K562 (cell line): ENCODE data around the gene BEST4. TPM values are rescaled to one million over a fixed set of nuclear protein-coding genes. Genes with fewer than 3 reads are reported as not detected.

Experiments used
- CBFB ChIP-seq: sonication (generic); formaldehyde crosslinking; IDR thresholded peaks from 2 replicates; pipeline ENCODE4 v1.4.0; 2020; ENCODE audit warnings: mild to moderate bottlenecking, missing genetic modification reagents
- CHD2 ChIP-seq: IDR thresholded peaks from 2 replicates; pipeline ENCODE4 v1.6.1; 2011; ENCODE audit warnings: low read depth, low read length
- GTF2E2 ChIP-seq: fragments of 200-800 bp; sonication (Bioruptor generic); IDR thresholded peaks from 2 replicates; pipeline ENCODE4 v1.6.1; 2016; ENCODE audit warnings: missing genetic modification characterization, missing compliant biosample characterization
- KDM5B ChIP-seq: fragments of 200-600 bp; sonication (generic); IDR thresholded peaks from 2 replicates; pipeline ENCODE4 v1.6.1; 2012; ENCODE audit warnings: low read depth, mild to moderate bottlenecking, moderate library complexity, low read length, control low read depth, inconsistent platforms; ENCODE audit not compliant: insufficient replicate concordance
- MEF2A ChIP-seq: IDR thresholded peaks from 2 replicates; pipeline ENCODE4 v1.6.1; 2011; ENCODE audit warnings: low read depth, mild to moderate bottlenecking, low read length, moderate library complexity; ENCODE audit not compliant: control insufficient read depth
- MXI1 ChIP-seq: IDR thresholded peaks from 2 replicates; pipeline ENCODE4 v1.6.1; 2011; ENCODE audit warnings: low read depth, mild to moderate bottlenecking, improper control_type of control experiment, low read length
- PHF21A ChIP-seq: fragments of 450-650 bp; IDR thresholded peaks from 2 replicates; pipeline ENCODE4 v1.6.1; 2017; ENCODE audit warnings: low read depth, borderline replicate concordance
- SMARCB1 ChIP-seq: IDR thresholded peaks from 2 replicates; pipeline ENCODE4 v1.6.1; 2011; ENCODE audit warnings: improper control_type of control experiment, low read depth; ENCODE audit not compliant: insufficient read length
- SUPT5H ChIP-seq: fragments of 450-650 bp; IDR thresholded peaks from 2 replicates; pipeline ENCODE4 v1.6.1; 2016
- TAF1 ChIP-seq: IDR thresholded peaks from 2 replicates; pipeline ENCODE4 v1.6.1; 2011; ENCODE audit warnings: mild to moderate bottlenecking, low read length, moderate library complexity; ENCODE audit not compliant: insufficient read depth, control insufficient read depth, severe bottlenecking; ENCODE audit errors: extremely low read depth
- TCF7 ChIP-seq: sonication (generic); IDR thresholded peaks from 2 replicates; pipeline ENCODE4 v1.6.1; 2016; ENCODE audit warnings: antibody characterized with exemption, borderline replicate concordance
- TEAD1 ChIP-seq, 2 experiments: fragments of 450-650 bp in 1 of 2; sonication (generic) in 1 of 2; formaldehyde crosslinking; IDR thresholded peaks; 2 replicates each; pipeline versions ENCODE4 v1.4.0 to v1.8.0; 2020 to 2022; ENCODE audit warnings: mild to moderate bottlenecking in 2 of 2, missing genetic modification reagents in 1 of 2
- YY1 ChIP-seq, 3 experiments: IDR thresholded peaks; 2 replicates each; pipeline ENCODE4 v1.6.1; 2011; ENCODE audit warnings: low read length in 2 of 3, mild to moderate bottlenecking in 2 of 3, moderate library complexity in 2 of 3, borderline replicate concordance in 1 of 3, control low read depth in 1 of 3, low read depth in 1 of 3; ENCODE audit not compliant: insufficient read depth in 3 of 3, insufficient replicate concordance in 2 of 3, control insufficient read depth in 1 of 3, insufficient read length in 1 of 3; ENCODE audit errors: extremely low read depth in 1 of 3
- ZNF436 ChIP-seq: fragments of 250-450, 450-650 bp; sonication (Bioruptor Pico); formaldehyde crosslinking; IDR thresholded peaks from 2 replicates; pipeline ENCODE4 v1.7.0; 2020; ENCODE audit warnings: mild to moderate bottlenecking
- polyA plus RNA-seq, 8 experiments: library from polyadenylated mRNA; depleted of rRNA in 4 of 8; stranded (reverse) in 5 of 8; unstranded in 3 of 8; fragments of >200 nt; fragmentation: Nextera tagmentation in 2 of 8; fragmentation: Illumina TruSeq in 1 of 8; extraction: Ambion mirVana in 2 of 8; extraction: Trizol in 1 of 8; gene quantifications; 2 replicates each; pipeline versions ENCODE4 v1.2.1 to v1.2.3, GENCODE V29; 2011 to 2014; ENCODE audit warnings: inconsistent platforms in 1 of 8, missing spikeins in 1 of 8
- total RNA-seq, 7 experiments: library from RNA; depleted of rRNA in 6 of 7; stranded (reverse); fragments of >200 nt in 6 of 7; fragmentation: Illumina TruSeq in 2 of 7; extraction: Trizol in 2 of 7; gene quantifications; 2 replicates each; pipeline versions ENCODE4 v1.2.1 to v1.2.3, GENCODE V29; 2011 to 2021; ENCODE audit warnings: low replicate concordance in 1 of 7
- TF ChIP-seq, protein P1 (sequence below): IDR thresholded peaks from 2 replicates; pipeline ENCODE4 v1.6.1; 2014; ENCODE audit warnings: antibody characterized with exemption
- TF ChIP-seq, protein P2 (sequence below): sonication (generic); formaldehyde crosslinking; IDR thresholded peaks from 2 replicates; pipeline ENCODE4 v1.8.0; 2023; ENCODE audit warnings: missing genetic modification reagents, mild to moderate bottlenecking, borderline replicate concordance
- TF ChIP-seq, protein P3 (sequence below): sonication (generic); formaldehyde crosslinking; IDR thresholded peaks from 2 replicates; pipeline ENCODE4 v1.8.1; 2022; ENCODE audit warnings: missing genetic modification reagents

Gene BEST4
- total and polyA plus RNA-seq, 9 of the 15 experiments (the other 6 are each of a cell fraction or from before 2014, with no cell fraction given) = 0.07 to 0.11 TPM; not detected in 7

DNA sequence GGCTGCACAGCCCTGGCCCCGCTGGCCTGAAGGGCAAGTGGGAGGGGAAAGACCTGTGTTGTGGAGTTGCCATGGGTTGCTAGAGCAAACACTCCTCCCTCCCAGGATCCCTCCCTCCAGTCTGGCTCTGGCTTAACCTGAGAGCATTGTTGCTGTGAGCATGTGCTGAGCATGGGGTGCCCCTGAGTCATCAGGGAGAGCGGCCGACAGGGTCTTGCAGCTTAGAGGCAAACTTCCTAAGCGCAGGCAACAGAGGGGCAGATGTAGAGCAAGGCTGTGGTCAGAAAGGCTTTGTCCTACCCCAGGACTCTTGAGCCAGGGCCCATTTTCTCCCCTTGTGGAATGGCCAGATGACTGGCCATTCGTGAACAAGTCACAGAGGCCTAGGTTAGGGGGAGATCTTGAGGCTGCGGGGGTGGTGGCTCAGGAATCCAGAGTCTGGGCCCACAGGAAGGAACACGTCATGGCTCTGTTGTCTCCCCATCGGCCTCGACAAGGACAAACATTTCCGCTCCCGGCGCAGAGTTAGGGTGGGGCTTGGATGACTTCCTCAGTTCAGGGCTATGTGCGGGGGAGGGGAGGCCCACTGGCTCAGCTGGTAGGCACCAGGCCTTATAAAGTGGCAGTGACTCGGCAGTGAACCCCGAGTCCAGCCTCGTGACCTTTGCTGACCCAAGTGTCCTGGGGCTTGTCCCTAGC is 19.5 kb upstream of the BEST4 start (continued):
- peak; percentile 74 for TF ChIP-seq KDM5B
- TF ChIP-seq ZNF436 = no peak
- TF ChIP-seq, protein P1, sequence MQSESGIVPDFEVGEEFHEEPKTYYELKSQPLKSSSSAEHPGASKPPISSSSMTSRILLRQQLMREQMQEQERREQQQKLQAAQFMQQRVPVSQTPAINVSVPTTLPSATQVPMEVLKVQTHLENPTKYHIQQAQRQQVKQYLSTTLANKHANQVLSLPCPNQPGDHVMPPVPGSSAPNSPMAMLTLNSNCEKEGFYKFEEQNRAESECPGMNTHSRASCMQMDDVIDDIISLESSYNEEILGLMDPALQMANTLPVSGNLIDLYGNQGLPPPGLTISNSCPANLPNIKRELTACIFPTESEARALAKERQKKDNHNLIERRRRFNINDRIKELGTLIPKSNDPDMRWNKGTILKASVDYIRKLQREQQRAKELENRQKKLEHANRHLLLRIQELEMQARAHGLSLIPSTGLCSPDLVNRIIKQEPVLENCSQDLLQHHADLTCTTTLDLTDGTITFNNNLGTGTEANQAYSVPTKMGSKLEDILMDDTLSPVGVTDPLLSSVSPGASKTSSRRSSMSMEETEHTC = peak; percentile 19
- 0 out of 2 replicates have a peak, but pooled peaks have one; percentile 41 for TF ChIP-seq CHD2
- TF ChIP-seq, protein P2, sequence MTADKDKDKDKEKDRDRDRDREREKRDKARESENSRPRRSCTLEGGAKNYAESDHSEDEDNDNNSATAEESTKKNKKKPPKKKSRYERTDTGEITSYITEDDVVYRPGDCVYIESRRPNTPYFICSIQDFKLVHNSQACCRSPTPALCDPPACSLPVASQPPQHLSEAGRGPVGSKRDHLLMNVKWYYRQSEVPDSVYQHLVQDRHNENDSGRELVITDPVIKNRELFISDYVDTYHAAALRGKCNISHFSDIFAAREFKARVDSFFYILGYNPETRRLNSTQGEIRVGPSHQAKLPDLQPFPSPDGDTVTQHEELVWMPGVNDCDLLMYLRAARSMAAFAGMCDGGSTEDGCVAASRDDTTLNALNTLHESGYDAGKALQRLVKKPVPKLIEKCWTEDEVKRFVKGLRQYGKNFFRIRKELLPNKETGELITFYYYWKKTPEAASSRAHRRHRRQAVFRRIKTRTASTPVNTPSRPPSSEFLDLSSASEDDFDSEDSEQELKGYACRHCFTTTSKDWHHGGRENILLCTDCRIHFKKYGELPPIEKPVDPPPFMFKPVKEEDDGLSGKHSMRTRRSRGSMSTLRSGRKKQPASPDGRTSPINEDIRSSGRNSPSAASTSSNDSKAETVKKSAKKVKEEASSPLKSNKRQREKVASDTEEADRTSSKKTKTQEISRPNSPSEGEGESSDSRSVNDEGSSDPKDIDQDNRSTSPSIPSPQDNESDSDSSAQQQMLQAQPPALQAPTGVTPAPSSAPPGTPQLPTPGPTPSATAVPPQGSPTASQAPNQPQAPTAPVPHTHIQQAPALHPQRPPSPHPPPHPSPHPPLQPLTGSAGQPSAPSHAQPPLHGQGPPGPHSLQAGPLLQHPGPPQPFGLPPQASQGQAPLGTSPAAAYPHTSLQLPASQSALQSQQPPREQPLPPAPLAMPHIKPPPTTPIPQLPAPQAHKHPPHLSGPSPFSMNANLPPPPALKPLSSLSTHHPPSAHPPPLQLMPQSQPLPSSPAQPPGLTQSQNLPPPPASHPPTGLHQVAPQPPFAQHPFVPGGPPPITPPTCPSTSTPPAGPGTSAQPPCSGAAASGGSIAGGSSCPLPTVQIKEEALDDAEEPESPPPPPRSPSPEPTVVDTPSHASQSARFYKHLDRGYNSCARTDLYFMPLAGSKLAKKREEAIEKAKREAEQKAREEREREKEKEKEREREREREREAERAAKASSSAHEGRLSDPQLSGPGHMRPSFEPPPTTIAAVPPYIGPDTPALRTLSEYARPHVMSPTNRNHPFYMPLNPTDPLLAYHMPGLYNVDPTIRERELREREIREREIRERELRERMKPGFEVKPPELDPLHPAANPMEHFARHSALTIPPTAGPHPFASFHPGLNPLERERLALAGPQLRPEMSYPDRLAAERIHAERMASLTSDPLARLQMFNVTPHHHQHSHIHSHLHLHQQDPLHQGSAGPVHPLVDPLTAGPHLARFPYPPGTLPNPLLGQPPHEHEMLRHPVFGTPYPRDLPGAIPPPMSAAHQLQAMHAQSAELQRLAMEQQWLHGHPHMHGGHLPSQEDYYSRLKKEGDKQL (CRISPR knock-in tag) = peak; percentile 97
- TF ChIP-seq TCF7 = peak; percentile 77; the same call in 1 of the 2 replicates
- peak; percentile 93 for TF ChIP-seq GTF2E2
- peak; percentile 76 to 91 for TF ChIP-seq TEAD1 (CRISPR knock-in tag; IDR thresholded peaks at IDR 0.05)
- TF ChIP-seq CBFB = 0 out of 2 replicates have a peak, but pooled peaks have one; percentile 3
- no peak for TF ChIP-seq SMARCB1
- peak in 2 of 3 experiments; percentile 31 to 53 for TF ChIP-seq YY1 (IDR thresholded peaks at IDR 0.05; ENCODE audit: borderline replicate concordance in 1 of 3, control insufficient read depth in 1 of 3, extremely low read depth in 1 of 3, insufficient read depth in 3 of 3, insufficient read length in 1 of 3, insufficient replicate concordance in 2 of 3, low read depth in 1 of 3, low read length in 2 of 3)
- TF ChIP-seq PHF21A = peak; percentile 59; the same call in 1 of the 2 replicates
- TF ChIP-seq TAF1 = peak; percentile 41
- 0 out of 2 replicates have a peak, but pooled peaks have one; percentile 5 for TF ChIP-seq MEF2A
- TF ChIP-seq MXI1 = peak; percentile 94
- TF ChIP-seq, protein P3, sequence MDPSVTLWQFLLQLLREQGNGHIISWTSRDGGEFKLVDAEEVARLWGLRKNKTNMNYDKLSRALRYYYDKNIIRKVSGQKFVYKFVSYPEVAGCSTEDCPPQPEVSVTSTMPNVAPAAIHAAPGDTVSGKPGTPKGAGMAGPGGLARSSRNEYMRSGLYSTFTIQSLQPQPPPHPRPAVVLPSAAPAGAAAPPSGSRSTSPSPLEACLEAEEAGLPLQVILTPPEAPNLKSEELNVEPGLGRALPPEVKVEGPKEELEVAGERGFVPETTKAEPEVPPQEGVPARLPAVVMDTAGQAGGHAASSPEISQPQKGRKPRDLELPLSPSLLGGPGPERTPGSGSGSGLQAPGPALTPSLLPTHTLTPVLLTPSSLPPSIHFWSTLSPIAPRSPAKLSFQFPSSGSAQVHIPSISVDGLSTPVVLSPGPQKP = no peak
- peak; percentile 85 for TF ChIP-seq SUPT5H
